ENCODE data around the gene PGM5. TPM values are rescaled to one million over a fixed set of nuclear protein-coding genes. Genes with fewer than 3 reads are reported as not detected.

Gene PGM5
- total RNA-seq, 1 experiment from 2014 or later: 4.2 TPM

DNA sequence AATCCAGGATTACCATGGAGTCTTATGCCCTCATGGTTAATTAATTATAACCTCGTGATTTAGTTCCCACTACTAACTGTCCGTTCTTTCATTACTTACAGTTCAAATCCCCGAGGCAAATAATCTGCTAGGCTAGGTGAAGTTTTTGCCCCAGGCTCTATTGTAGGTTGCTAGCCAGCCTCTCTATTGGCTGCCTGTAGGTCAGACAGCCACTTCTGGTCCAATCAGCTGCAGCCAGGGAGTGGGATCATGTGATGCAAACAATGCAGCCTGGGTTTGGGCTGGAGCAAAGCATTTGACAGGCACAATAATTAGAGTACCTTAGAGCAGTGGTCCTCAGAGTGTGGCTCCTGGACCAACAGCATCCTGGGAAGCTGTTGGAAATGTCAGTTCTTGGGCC is 166.5 kb downstream of the PGM5 start:
- no peaks in the 10 kb centered on the region for H3K27me3 Mint-ChIP-seq (ENCODE audit: insufficient read depth, unreplicated experiment)

DNA sequence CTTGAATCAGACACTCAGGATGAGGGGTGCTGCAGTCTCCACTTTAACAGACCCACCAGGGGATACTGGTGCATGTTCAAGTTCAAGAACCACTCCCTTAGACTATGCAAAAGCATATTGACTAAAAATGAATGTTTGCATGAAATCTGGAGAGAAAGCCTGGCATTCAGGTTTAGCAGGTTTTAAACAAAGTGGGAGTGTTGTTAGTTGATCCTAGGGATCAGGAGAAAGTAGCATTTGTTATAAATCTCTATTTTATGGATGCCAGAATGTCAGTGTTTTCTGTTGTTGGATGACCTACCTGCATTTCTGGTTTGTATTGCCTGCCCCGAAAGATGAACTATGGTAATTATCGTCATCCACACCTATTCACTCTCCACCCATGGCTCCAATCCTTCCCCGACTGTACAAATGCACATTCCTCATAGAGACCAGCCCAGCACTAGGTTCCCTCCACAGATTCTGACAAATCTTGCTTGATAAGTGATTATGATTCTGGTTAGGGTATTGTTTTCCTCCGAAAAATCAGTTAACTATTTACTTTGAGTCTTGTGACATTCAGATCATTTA is 167.0 kb downstream of the PGM5 start:
- H3K27ac Mint-ChIP-seq (ENCODE audit: unreplicated experiment): no peak overlapping the region
- H3K36me3 Mint-ChIP-seq (ENCODE audit: insufficient read depth, unreplicated experiment): no peaks in the 10 kb centered on the region
- H3K27me3 Mint-ChIP-seq (ENCODE audit: insufficient read depth, unreplicated experiment): no peaks in the 10 kb centered on the region
- TF ChIP-seq, protein P1, sequence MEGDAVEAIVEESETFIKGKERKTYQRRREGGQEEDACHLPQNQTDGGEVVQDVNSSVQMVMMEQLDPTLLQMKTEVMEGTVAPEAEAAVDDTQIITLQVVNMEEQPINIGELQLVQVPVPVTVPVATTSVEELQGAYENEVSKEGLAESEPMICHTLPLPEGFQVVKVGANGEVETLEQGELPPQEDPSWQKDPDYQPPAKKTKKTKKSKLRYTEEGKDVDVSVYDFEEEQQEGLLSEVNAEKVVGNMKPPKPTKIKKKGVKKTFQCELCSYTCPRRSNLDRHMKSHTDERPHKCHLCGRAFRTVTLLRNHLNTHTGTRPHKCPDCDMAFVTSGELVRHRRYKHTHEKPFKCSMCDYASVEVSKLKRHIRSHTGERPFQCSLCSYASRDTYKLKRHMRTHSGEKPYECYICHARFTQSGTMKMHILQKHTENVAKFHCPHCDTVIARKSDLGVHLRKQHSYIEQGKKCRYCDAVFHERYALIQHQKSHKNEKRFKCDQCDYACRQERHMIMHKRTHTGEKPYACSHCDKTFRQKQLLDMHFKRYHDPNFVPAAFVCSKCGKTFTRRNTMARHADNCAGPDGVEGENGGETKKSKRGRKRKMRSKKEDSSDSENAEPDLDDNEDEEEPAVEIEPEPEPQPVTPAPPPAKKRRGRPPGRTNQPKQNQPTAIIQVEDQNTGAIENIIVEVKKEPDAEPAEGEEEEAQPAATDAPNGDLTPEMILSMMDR (IDR thresholded peaks at IDR 0.05; ENCODE audit: insufficient read depth in 1 of 2, low read depth in 1 of 2, low read length in 1 of 2, severe bottlenecking in 1 of 2, unreplicated experiment in 1 of 2): no peak
- CTCF ChIA-PET: no interaction called here
- no peak for DNase-seq
- no peak overlapping the region for H3K4me3 ChIP-seq (ENCODE audit: low read depth, low read length)
- H3K4me1 ChIP-seq: no peaks in the 10 kb centered on the region
- H3K4me1 Mint-ChIP-seq (ENCODE audit: low read depth, unreplicated experiment): no peaks in the 10 kb centered on the region
- no peaks in the 10 kb centered on the region for H3K9me3 Mint-ChIP-seq (ENCODE audit: unreplicated experiment)
- H3K36me3 ChIP-seq (ENCODE audit: control insufficient read depth, insufficient read depth, low read length): no peaks in the 10 kb centered on the region
- POLR2A ChIA-PET: no interaction called here
- H3K27me3 ChIP-seq (replicated peaks; ENCODE audit: control insufficient read depth, insufficient read depth, low read length): no peaks in the 10 kb centered on the region
- intact Hi-C loops (cut with micrococcal nuclease; ENCODE audit: unreplicated experiment): no loop called here
- no TSS peak for BruUV-seq (replicated peaks)
- no peak overlapping the region for H3K4me3 Mint-ChIP-seq (ENCODE audit: unreplicated experiment)
- no peaks in the 10 kb centered on the region for H3K9me3 ChIP-seq

More for the DNA sequence above, 166.5 kb downstream of the PGM5 start:
- Mint-ChIP-seq H3K27ac (ENCODE audit: unreplicated experiment) (no peak overlapping the region), H3K4me1 (ENCODE audit: low read depth, unreplicated experiment) (no peaks in the 10 kb centered on the region), H3K36me3 (ENCODE audit: insufficient read depth, unreplicated experiment) (no peaks in the 10 kb centered on the region), H3K4me3 (ENCODE audit: unreplicated experiment) (no peak overlapping the region), H3K9me3 (ENCODE audit: unreplicated experiment) (no peaks in the 10 kb centered on the region)
- ChIA-PET CTCF (no interaction called here), POLR2A (no interaction called here)
- no peak for DNase-seq
- no peak overlapping the region for H3K4me3 ChIP-seq (ENCODE audit: low read depth, low read length)
- H3K27me3 ChIP-seq (replicated peaks; ENCODE audit: control insufficient read depth, insufficient read depth, low read length): no peaks in the 10 kb centered on the region
- H3K36me3 ChIP-seq (ENCODE audit: control insufficient read depth, insufficient read depth, low read length): no peaks in the 10 kb centered on the region
- intact Hi-C loops (cut with micrococcal nuclease; ENCODE audit: unreplicated experiment): no loop called here
- H3K4me1 ChIP-seq: no peaks in the 10 kb centered on the region
- H3K9me3 ChIP-seq: no peaks in the 10 kb centered on the region
- no TSS peak for BruUV-seq (replicated peaks)
- TF ChIP-seq, protein P1 (IDR thresholded peaks at IDR 0.05; ENCODE audit: insufficient read depth in 1 of 2, low read depth in 1 of 2, low read length in 1 of 2, severe bottlenecking in 1 of 2, unreplicated experiment in 1 of 2): no peak

DNA sequence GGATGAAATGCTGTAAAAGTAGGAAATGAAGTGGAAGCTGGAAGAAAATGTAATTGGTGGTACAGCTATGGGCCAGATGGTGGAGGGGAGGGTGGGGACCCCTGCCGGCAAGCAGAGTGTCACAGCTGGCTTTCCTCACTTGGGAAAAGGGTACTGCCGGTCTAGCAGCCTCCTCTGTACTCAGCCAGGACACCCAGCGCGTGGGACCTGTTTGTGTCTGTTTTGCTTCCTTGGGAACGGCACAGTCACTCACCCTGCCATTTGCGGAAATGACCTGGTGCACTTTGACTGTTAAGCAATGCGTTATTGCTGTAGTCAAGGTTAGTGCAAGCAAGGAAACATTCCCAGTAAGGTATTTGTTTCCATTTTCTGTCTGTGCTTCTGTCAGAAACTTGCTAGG is 174.2 kb downstream of the PGM5 start:
- H3K27me3 Mint-ChIP-seq (ENCODE audit: insufficient read depth, unreplicated experiment): no peaks in the 10 kb centered on the region
- no peak overlapping the region for H3K4me3 Mint-ChIP-seq (ENCODE audit: unreplicated experiment)
- Histone ChIP-seq H3K9me3 (no peaks in the 10 kb centered on the region), H3K4me3 (ENCODE audit: low read depth, low read length) (no peak overlapping the region), H3K27me3 (replicated peaks; ENCODE audit: control insufficient read depth, insufficient read depth, low read length) (no peaks in the 10 kb centered on the region), H3K4me1 (no peaks in the 10 kb centered on the region), H3K36me3 (ENCODE audit: control insufficient read depth, insufficient read depth, low read length) (no peaks in the 10 kb centered on the region)
- peak in 1 of 2 experiments; percentile 2 for DNase-seq
- H3K4me1 Mint-ChIP-seq (ENCODE audit: low read depth, unreplicated experiment): no peaks in the 10 kb centered on the region
- ChIA-PET CTCF (no interaction called here), POLR2A (no interaction called here)
- BruUV-seq (replicated peaks): no TSS peak
- TF ChIP-seq, protein P1 (IDR thresholded peaks at IDR 0.05; ENCODE audit: insufficient read depth in 1 of 2, low read depth in 1 of 2, low read length in 1 of 2, severe bottlenecking in 1 of 2, unreplicated experiment in 1 of 2): no peak
- no peaks in the 10 kb centered on the region for H3K9me3 Mint-ChIP-seq (ENCODE audit: unreplicated experiment)
- intact Hi-C loops (cut with micrococcal nuclease; ENCODE audit: unreplicated experiment): no loop called here
- no peak overlapping the region for H3K27ac Mint-ChIP-seq (ENCODE audit: unreplicated experiment)
- no peaks in the 10 kb centered on the region for H3K36me3 Mint-ChIP-seq (ENCODE audit: insufficient read depth, unreplicated experiment)
